Smooth muscle cell (in vitro differentiated cells): ENCODE results near the gene TMIGD1. TPM values are rescaled to one million over a fixed set of nuclear protein-coding genes. Genes with fewer than 3 reads are reported as not detected.
"Not testable (repeated sequence)": the region's sequence is repeated elsewhere in the genome, so short reads cannot be mapped to it uniquely, and the experiment has no call there.

Experiments
- DNase-seq: peaks from one replicate; lab custom pipeline; 2025; ENCODE audit not compliant: unreplicated experiment; lab: John Stamatoyannopoulos, UW
- H2AFZ ChIP-seq: fragments of 200-600 bp; sonication (generic); 2 replicates; pipeline ENCODE4 v1.6.0; 2016; ENCODE audit warnings: antibody characterized with exemption, low read depth, mild to moderate bottlenecking
- H3F3A ChIP-seq: fragments of 200-600 bp; sonication (generic); 2 replicates; pipeline ENCODE4 v1.6.0; 2017; ENCODE audit warnings: antibody characterized with exemption, low read depth
- H3K27ac ChIP-seq: fragments of 200-600 bp; sonication (generic); 2 replicates; pipeline ENCODE4 v1.5.1; 2016; ENCODE audit warnings: low read depth, mild to moderate bottlenecking
- H3K27me3 ChIP-seq: fragments of 200-600 bp; sonication (generic); 2 replicates; pipeline ENCODE4 v1.6.1; 2016; ENCODE audit warnings: low read depth, mild to moderate bottlenecking
- H3K36me3 ChIP-seq: fragments of 200-600 bp; sonication (generic); 2 replicates; pipeline ENCODE4 v1.5.1; 2016; ENCODE audit warnings: low read depth
- H3K4me1 ChIP-seq: fragments of 200-600 bp; sonication (generic); 2 replicates; pipeline ENCODE4 v1.5.1; 2016; ENCODE audit warnings: low read depth
- H3K4me2 ChIP-seq: fragments of 200-600 bp; sonication (generic); 2 replicates; pipeline ENCODE4 v1.6.0; 2016; ENCODE audit warnings: mild to moderate bottlenecking
- H3K4me3 ChIP-seq: fragments of 200-600 bp; sonication (generic); 2 replicates; pipeline ENCODE4 v1.5.1; 2016; ENCODE audit warnings: mild to moderate bottlenecking
- H3K79me2 ChIP-seq: fragments of 200-600 bp; sonication (generic); 2 replicates; pipeline ENCODE4 v1.6.0; 2016; ENCODE audit warnings: low read depth, mild to moderate bottlenecking
- H3K9ac ChIP-seq: fragments of 200-600 bp; sonication (generic); 2 replicates; pipeline ENCODE4 v1.6.0; 2016; ENCODE audit warnings: low read depth
- H3K9me3 ChIP-seq: fragments of 200-600 bp; sonication (generic); replicated peaks from 2 replicates; pipeline ENCODE4 v1.5.1; 2016; ENCODE audit warnings: low read depth
- H4K20me1 ChIP-seq: fragments of 200-600 bp; sonication (generic); 2 replicates; pipeline ENCODE4 v1.6.0; 2016; ENCODE audit warnings: low read depth
- CTCF ChIP-seq: fragments of 200-600 bp; sonication (generic); IDR thresholded peaks from 2 replicates; pipeline ENCODE4 v1.5.1; 2017; ENCODE audit warnings: borderline replicate concordance, mild to moderate bottlenecking, antibody characterized with exemption; ENCODE audit not compliant: insufficient read depth, poor library complexity, severe bottlenecking
- WGBS: methylation state at CpG from one replicate; pipeline ENCODE4 v1.1.7; 2016; ENCODE audit warnings: low lambda C conversion rate; 5-methylcytosine and 5-hydroxymethylcytosine counted together
- polyA plus RNA-seq: library from polyadenylated mRNA; unstranded; fragments of >200 nt; fragmentation: Nextera tagmentation; extraction: Ambion mirVana; gene quantifications from 2 replicates; pipeline ENCODE4 v1.2.1, GENCODE V29; 2016
- total RNA-seq: library from RNA; depleted of rRNA; stranded (reverse); fragments of >200 nt; gene quantifications from 2 replicates; pipeline ENCODE4 v1.2.3, GENCODE V29; 2014

The TMIGD1 gene
- total and polyA plus RNA-seq, 2 experiments from 2014 or later = not detected

- no peak overlapping the region for H3K27ac ChIP-seq
- H3K4me3 ChIP-seq = no peak overlapping the region
- TF ChIP-seq CTCF = no peak
- no peaks in the 10 kb centered on the region for H4K20me1 ChIP-seq
- H3K9ac ChIP-seq = no peak overlapping the region
- no peak overlapping the region for H2AFZ ChIP-seq
- no peaks in the 10 kb centered on the region for H3F3A ChIP-seq
- WGBS = 90% methylated on average over 2 of the region's 2 CpGs
- H3K4me2 ChIP-seq = no peak overlapping the region
- no peaks in the 10 kb centered on the region for H3K36me3 ChIP-seq
- no peaks in the 10 kb centered on the region for H3K9me3 ChIP-seq
- no peak for DNase-seq
- H3K27me3 ChIP-seq = no peaks in the 10 kb centered on the region
- peaks cover 7% of the 10 kb centered on the region for H3K4me1 ChIP-seq
- H3K79me2 ChIP-seq = no peaks in the 10 kb centered on the region
Measured at GRCh38 chr17:30345089-30345433, 11.2 kb upstream of the TMIGD1 start.

GRCh38 chr17:30344283-30345088 is 10.6 kb upstream of the TMIGD1 start:
- Histone ChIP-seq H3K4me2 (no peak overlapping the region), H3K27me3 (no peaks in the 10 kb centered on the region), H3K4me1 (peaks cover 7% of the 10 kb centered on the region), H4K20me1 (no peaks in the 10 kb centered on the region), H3K9ac (no peak overlapping the region), H3K79me2 (no peaks in the 10 kb centered on the region), H2AFZ (no peak overlapping the region), H3F3A (no peaks in the 10 kb centered on the region), H3K36me3 (no peaks in the 10 kb centered on the region), H3K9me3 (no peaks in the 10 kb centered on the region), H3K4me3 (no peak overlapping the region), H3K27ac (no peak overlapping the region)
- no peak for TF ChIP-seq CTCF
- WGBS = 53% methylated on average over 9 of the region's 9 CpGs
- no peak for DNase-seq

- no peak overlapping the region for H2AFZ ChIP-seq
- peaks cover 7% of the 10 kb centered on the region for H3K4me1 ChIP-seq
- H3F3A ChIP-seq = no peaks in the 10 kb centered on the region
- no peaks in the 10 kb centered on the region for H4K20me1 ChIP-seq
- H3K27me3 ChIP-seq = no peaks in the 10 kb centered on the region
- H3K9ac ChIP-seq = no peak overlapping the region
- H3K36me3 ChIP-seq = no peaks in the 10 kb centered on the region
- DNase-seq = no peak
- H3K4me2 ChIP-seq = no peak overlapping the region
- WGBS = 92% methylated on average over 4 of the region's 4 CpGs
- H3K9me3 ChIP-seq = no peaks in the 10 kb centered on the region
- no peaks in the 10 kb centered on the region for H3K79me2 ChIP-seq
- TF ChIP-seq CTCF = no peak
- no peak overlapping the region for H3K4me3 ChIP-seq
- H3K27ac ChIP-seq = no peak overlapping the region
Measured at GRCh38 chr17:30343796-30344195, 9.9 kb upstream of the TMIGD1 start.

- H3K9ac ChIP-seq = not testable (repeated sequence)
Measured at GRCh38 chr17:30343244-30343643, 9.4 kb upstream of the TMIGD1 start.

More at GRCh38 chr17:30343244-30343643, 9.4 kb upstream of the TMIGD1 start:
- 96% methylated on average over 3 of the region's 3 CpGs for WGBS
- H4K20me1 ChIP-seq, H2AFZ ChIP-seq, H3K79me2 ChIP-seq, H3K9me3 ChIP-seq, H3F3A ChIP-seq, H3K36me3 ChIP-seq, H3K27ac ChIP-seq, H3K4me2 ChIP-seq, DNase-seq, H3K4me3 ChIP-seq, H3K4me1 ChIP-seq, H3K27me3 ChIP-seq: not testable (repeated sequence)
